ENCODE data around the gene CTBP2.
"Not testable (repeated sequence)": the region's sequence is repeated elsewhere in the genome, so short reads cannot be mapped to it uniquely, and the experiment has no call there.

Gene CTBP2

GRCh38 chr10:125179107-125179506 is 18.7 kb upstream of the CTBP2 start:
- DNase-seq = not testable (repeated sequence)

GRCh38 chr10:125177641-125178640 is 17.6 kb upstream of the CTBP2 start:
- no peak for DNase-seq

- DNase-seq = no peak
These were observed 15.4 kb upstream of the CTBP2 start for GRCh38 chr10:125175807-125176206.

GRCh38 chr10:125174360-125174759 is 14.0 kb upstream of the CTBP2 start:
- no peak for DNase-seq

- DNase-seq = no peak
These were observed 12.3 kb upstream of the CTBP2 start for GRCh38 chr10:125172694-125173093.

- DNase-seq = no peak
These were observed 11.3 kb upstream of the CTBP2 start for GRCh38 chr10:125171402-125172306.

GRCh38 chr10:125169915-125170314 is 9.6 kb upstream of the CTBP2 start:
- DNase-seq = no peak

- no peak for DNase-seq
These were observed 8.9 kb upstream of the CTBP2 start for GRCh38 chr10:125169279-125169678.

GRCh38 chr10:125166658-125167057 is 6.3 kb upstream of the CTBP2 start:
- no peak for DNase-seq

- DNase-seq = no peak
These were observed 5.5 kb upstream of the CTBP2 start for GRCh38 chr10:125165584-125166573.

GRCh38 chr10:125164421-125164820 is 4.1 kb upstream of the CTBP2 start:
- DNase-seq = no peak

GRCh38 chr10:125163803-125164202 is 3.4 kb upstream of the CTBP2 start:
- no peak for DNase-seq

GRCh38 chr10:125163312-125163711 is 2.9 kb upstream of the CTBP2 start:
- not testable (repeated sequence) for DNase-seq

- no peak for DNase-seq
These were observed 2.0 kb upstream of the CTBP2 start for GRCh38 chr10:125162120-125162931.

- no peak for DNase-seq
These were observed 1.4 kb upstream of the CTBP2 start for GRCh38 chr10:125161707-125162119.

GRCh38 chr10:125160856-125161706 is 718 bp upstream of the CTBP2 start:
- DNase-seq = no peak

- no peak for DNase-seq
These were observed 854 bp downstream of the CTBP2 start for GRCh38 chr10:125159486-125159931.

GRCh38 chr10:125158601-125159485 is 1.5 kb downstream of the CTBP2 start:
- no peak for DNase-seq

GRCh38 chr10:125158275-125158600 is 2.1 kb downstream of the CTBP2 start:
- DNase-seq = no peak

Data from NCI-H2029 treated with DMSO at 0.1 percent for 48 hours (cell line).